ENCODE data around the gene EMC9. TPM values are rescaled to one million over a fixed set of nuclear protein-coding genes. Genes with fewer than 3 reads are reported as not detected.

Gene EMC9
- total and polyA plus RNA-seq, 10 of the 15 experiments (the other 5 are each of a cell fraction or from before 2014, with no cell fraction given), result 15.3 to 60.5 (median 30.3) TPM

DNA sequence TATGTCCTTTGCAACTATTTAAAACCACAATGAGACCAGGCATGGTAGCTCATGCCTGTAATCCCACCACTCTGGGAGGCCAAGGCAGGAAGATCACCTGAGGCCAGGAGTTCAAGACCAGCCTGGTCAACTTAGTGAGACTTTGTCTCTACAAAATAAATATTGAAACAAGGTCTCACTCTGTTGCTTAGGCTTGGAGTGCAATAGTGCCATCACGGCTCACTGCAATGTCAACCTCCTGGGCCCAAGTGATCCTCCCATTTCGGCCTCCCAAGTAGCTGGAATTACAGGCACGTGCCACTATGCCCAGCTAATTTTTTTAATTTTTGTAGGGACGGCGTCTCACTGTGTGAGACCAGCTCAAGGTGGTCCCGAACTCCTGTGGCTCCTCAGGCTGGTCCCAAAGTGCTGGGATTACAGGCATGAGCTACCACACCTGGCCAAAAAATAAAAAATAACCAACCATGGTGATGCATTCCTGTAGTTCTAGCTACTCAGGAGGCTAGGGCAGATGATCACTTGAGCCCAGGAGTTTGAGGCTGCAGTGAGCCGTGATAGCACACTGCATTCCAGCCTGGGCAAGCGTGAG is 11.9 kb downstream of the EMC9 start:
- Histone ChIP-seq H3K36me3 (ENCODE audit: control insufficient read depth in 2 of 2, insufficient read depth in 2 of 2, low read length in 1 of 2) (no peaks in the 10 kb centered on the region), H3K4me2 (ENCODE audit: control insufficient read depth, insufficient read depth) (no peak overlapping the region), H3K9me3 (replicated peaks; ENCODE audit: control insufficient read depth, insufficient read depth, low read length) (no peaks in the 10 kb centered on the region), H2AFZ (ENCODE audit: control insufficient read depth, low read depth, low read length) (no peak overlapping the region), H4K20me1 (ENCODE audit: control insufficient read depth, insufficient read depth) (no peaks in the 10 kb centered on the region), H3K9ac (ENCODE audit: control insufficient read depth, insufficient read depth, low read length) (no peak overlapping the region), H3K27ac (ENCODE audit: control insufficient read depth, insufficient read depth) (no peak overlapping the region), H3K4me1 (ENCODE audit: control insufficient read depth, insufficient read depth, low read length) (peaks cover 16% of the 10 kb centered on the region), H3K27me3 (replicated peaks in 1 of 2; ENCODE audit: control insufficient read depth in 2 of 2, insufficient read depth in 2 of 2, low read length in 1 of 2) (no peaks in the 10 kb centered on the region), H3K79me2 (ENCODE audit: control insufficient read depth, insufficient read depth, low read length) (no peaks in the 10 kb centered on the region), H3K4me3 (no peak overlapping the region)
- FAIRE-seq (no peak), DNase-seq (ENCODE audit: low read depth, low spot score) (no peak), ATAC-seq (no peak)
- ChIA-PET CTCF (interaction anchor here (1.1 kb wide), 1 partner anchor 15 kb away, joined by 3 read pairs; the partner anchor contains the start of genes DCAF11 and NRL), SMC1A (ENCODE audit: uncharacterized antibody, unreplicated experiment) (interaction anchor here (1.0 to 1.4 kb wide), 3 partner anchors 8 to 21 kb away, joined by 3 to 4 read pairs (median 3); no protein-coding TSS in a partner anchor), RAD21 (ENCODE audit: unreplicated experiment) (interaction anchor here (0.6 kb wide), 1 partner anchor 19 kb away, joined by 3 read pairs; no protein-coding TSS in a partner anchor), POLR2A (interaction anchor here (0.6 to 17.1 kb wide), 7 partner anchors 7 to 195 kb away, joined by 3 to 276 read pairs (median 4); partner anchors contain the start of genes EMC9, FITM1 and PSME1)
- WGBS (ENCODE audit: insufficient coverage, insufficient replicate concordance, low lambda C conversion rate, missing lambda C conversion rate), result 89% methylated on average over 8 of the region's 8 CpGs
- in situ Hi-C loops (cut with MboI), result no loop called here
- no peak for TF ChIP-seq SREBF2 (IDR thresholded peaks at IDR 0.05; ENCODE audit: low read length)
- no peak for TF ChIP-seq SIX5 (IDR thresholded peaks at IDR 0.05; ENCODE audit: low read depth, low read length, severe bottlenecking)
- no peak for TF ChIP-seq POU2F2 (IDR thresholded peaks at IDR 0.05; ENCODE audit: borderline replicate concordance, low read depth, low read length)
- TF ChIP-seq, protein P1, sequence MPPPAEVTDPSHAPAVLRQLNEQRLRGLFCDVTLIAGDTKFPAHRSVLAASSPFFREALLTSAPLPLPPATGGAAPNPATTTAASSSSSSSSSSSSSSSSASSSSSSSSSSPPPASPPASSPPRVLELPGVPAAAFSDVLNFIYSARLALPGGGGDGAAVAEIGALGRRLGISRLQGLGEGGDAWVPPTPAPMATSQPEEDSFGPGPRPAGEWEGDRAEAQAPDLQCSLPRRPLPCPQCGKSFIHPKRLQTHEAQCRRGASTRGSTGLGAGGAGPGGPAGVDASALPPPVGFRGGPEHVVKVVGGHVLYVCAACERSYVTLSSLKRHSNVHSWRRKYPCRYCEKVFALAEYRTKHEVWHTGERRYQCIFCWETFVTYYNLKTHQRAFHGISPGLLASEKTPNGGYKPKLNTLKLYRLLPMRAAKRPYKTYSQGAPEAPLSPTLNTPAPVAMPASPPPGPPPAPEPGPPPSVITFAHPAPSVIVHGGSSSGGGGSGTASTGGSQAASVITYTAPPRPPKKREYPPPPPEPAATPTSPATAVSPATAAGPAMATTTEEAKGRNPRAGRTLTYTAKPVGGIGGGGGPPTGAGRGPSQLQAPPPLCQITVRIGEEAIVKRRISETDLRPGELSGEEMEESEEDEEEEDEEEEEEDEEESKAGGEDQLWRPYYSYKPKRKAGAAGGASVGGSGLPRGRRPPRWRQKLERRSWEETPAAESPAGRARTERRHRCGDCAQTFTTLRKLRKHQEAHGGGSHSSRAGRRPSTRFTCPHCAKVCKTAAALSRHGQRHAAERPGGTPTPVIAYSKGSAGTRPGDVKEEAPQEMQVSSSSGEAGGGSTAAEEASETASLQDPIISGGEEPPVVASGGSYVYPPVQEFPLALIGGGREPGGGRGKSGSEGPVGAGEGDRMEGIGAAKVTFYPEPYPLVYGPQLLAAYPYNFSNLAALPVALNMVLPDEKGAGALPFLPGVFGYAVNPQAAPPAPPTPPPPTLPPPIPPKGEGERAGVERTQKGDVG (CRISPR knock-in tag; IDR thresholded peaks at IDR 0.05), result no peak
- TF ChIP-seq SPI1 (IDR thresholded peaks at IDR 0.05; ENCODE audit: borderline replicate concordance, insufficient read depth, low read depth, low read length), result no peak
- TF ChIP-seq CHD2 (IDR thresholded peaks at IDR 0.05; ENCODE audit: borderline replicate concordance, low read depth, low read length), result no peak
- TF ChIP-seq, protein P2, sequence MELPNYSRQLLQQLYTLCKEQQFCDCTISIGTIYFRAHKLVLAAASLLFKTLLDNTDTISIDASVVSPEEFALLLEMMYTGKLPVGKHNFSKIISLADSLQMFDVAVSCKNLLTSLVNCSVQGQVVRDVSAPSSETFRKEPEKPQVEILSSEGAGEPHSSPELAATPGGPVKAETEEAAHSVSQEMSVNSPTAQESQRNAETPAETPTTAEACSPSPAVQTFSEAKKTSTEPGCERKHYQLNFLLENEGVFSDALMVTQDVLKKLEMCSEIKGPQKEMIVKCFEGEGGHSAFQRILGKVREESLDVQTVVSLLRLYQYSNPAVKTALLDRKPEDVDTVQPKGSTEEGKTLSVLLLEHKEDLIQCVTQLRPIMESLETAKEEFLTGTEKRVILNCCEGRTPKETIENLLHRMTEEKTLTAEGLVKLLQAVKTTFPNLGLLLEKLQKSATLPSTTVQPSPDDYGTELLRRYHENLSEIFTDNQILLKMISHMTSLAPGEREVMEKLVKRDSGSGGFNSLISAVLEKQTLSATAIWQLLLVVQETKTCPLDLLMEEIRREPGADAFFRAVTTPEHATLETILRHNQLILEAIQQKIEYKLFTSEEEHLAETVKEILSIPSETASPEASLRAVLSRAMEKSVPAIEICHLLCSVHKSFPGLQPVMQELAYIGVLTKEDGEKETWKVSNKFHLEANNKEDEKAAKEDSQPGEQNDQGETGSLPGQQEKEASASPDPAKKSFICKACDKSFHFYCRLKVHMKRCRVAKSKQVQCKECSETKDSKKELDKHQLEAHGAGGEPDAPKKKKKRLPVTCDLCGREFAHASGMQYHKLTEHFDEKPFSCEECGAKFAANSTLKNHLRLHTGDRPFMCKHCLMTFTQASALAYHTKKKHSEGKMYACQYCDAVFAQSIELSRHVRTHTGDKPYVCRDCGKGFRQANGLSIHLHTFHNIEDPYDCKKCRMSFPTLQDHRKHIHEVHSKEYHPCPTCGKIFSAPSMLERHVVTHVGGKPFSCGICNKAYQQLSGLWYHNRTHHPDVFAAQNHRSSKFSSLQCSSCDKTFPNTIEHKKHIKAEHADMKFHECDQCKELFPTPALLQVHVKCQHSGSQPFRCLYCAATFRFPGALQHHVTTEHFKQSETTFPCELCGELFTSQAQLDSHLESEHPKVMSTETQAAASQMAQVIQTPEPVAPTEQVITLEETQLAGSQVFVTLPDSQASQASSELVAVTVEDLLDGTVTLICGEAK (IDR thresholded peaks at IDR 0.05; ENCODE audit: borderline replicate concordance), result no peak
- TF ChIP-seq, protein P3, sequence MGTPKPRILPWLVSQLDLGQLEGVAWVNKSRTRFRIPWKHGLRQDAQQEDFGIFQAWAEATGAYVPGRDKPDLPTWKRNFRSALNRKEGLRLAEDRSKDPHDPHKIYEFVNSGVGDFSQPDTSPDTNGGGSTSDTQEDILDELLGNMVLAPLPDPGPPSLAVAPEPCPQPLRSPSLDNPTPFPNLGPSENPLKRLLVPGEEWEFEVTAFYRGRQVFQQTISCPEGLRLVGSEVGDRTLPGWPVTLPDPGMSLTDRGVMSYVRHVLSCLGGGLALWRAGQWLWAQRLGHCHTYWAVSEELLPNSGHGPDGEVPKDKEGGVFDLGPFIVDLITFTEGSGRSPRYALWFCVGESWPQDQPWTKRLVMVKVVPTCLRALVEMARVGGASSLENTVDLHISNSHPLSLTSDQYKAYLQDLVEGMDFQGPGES (IDR thresholded peaks at IDR 0.05), result no peak
- no peak for TF ChIP-seq SMARCA5 (IDR thresholded peaks at IDR 0.05)
- TF ChIP-seq STAT1 (conservative IDR thresholded peaks at IDR 0.05), result no peak
- no peak for TF ChIP-seq NFXL1 (IDR thresholded peaks at IDR 0.05; ENCODE audit: borderline replicate concordance)
- TF ChIP-seq BCL11A (IDR thresholded peaks at IDR 0.05; ENCODE audit: low read depth, low read length), result no peak
- no peak for TF ChIP-seq NRF1 (conservative IDR thresholded peaks at IDR 0.05; ENCODE audit: low read depth, low read length)
- TF ChIP-seq SREBF1 (IDR thresholded peaks at IDR 0.05; ENCODE audit: low read length), result no peak
- no peak for TF ChIP-seq EED (IDR thresholded peaks at IDR 0.05; ENCODE audit: low read depth)
- no peak for TF ChIP-seq TARDBP (IDR thresholded peaks at IDR 0.05; ENCODE audit: borderline replicate concordance)
- BruUV-seq (replicated peaks), result no TSS peak
- intact Hi-C loops (cut with micrococcal nuclease; ENCODE audit: unreplicated experiment), result no loop called here
